ENCODE results near the gene SNX5.

Gene SNX5

GRCh38 chr20:17938871-17939619 is 29.5 kb downstream of the SNX5 start:
- peak; percentile 32 for DNase-seq

DNA sequence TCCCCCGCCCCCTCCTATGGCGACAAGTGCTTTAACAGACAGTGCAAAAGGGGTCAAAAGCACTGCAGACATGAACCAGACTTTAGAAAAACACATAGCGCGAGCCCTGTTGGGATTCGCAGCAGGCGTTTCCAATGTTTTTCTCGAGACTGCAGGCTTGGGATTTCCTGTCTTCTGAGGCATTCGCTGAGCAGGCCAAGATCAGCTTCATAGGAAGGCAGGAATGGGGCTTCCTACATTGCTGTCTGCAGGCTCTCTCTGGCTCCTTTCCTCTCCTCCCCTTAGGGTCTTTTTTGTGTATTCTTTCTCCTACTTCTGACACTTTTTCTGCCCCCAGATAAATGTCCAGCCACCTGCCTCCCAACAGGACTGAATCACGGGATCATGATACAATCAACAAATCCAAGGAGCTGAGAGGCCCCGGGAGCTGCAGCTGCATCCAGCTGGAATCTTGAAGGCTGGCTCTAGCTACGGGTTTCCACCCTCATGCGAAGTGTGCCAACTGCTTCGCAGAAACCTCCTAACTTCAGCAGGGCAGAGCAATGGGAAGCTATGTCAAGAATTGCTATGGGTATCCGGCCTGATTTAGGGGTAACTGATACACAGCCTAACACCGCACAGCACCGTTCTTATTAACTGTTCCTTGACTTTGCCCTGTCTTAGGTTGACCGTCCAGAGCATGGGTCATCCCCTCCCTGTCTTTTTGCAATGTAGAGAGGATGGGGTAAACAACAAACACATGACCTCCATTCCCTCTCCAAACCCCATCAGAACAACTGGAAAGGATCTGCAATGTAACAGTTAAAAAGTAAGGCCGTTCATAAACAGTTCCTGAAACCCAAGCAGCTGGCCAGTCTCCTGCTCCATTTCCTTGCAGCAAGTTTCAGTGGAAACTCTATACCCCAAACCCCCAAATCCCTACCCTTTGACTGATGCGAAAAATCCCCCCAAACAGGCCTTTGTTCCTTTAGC is 31.5 kb downstream of the SNX5 start:
- DNase-seq: no peak

DNA sequence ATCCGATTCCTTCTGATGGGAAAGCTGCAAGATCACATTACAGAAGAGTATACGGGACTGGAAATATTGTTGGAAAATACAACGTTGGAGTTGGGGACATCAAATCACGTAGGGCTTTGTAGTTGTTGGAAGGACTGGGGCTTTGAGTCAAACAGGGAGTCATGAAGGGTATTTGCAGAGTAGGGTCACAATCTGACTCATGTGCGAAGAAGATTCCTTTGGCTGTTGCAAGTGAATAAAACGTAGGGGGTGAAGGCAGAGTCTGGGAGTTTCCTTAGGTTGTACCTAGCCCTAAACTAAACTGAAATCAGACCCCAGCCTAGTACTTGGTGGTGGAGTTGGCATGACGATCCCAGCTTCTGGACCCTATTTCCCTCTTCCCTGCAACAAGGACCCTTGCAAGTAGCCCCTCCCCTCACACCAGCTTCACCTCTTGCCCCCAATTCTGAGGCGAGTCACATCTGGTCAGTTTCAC is 32.3 kb downstream of the SNX5 start:
- DNase-seq: no peak

DNA sequence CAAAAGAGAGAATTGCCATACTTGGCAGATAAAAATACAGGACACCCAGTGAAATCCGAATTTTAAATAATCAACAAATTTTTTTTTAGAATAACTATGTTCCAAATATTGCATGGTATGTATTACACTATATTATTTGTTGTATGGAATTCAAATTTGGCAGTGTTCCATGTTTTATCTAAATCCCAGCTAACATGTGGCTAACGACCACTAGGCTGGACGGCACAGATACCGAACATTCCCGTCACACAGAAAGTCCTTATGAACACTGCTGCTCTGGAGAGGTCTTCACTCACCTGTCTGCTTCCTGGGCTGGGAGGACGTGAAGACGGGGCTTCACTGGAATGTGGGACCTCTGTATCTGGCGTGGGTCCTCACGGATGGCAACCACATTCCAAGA is 32.8 kb downstream of the SNX5 start:
- DNase-seq: no peak

DNA sequence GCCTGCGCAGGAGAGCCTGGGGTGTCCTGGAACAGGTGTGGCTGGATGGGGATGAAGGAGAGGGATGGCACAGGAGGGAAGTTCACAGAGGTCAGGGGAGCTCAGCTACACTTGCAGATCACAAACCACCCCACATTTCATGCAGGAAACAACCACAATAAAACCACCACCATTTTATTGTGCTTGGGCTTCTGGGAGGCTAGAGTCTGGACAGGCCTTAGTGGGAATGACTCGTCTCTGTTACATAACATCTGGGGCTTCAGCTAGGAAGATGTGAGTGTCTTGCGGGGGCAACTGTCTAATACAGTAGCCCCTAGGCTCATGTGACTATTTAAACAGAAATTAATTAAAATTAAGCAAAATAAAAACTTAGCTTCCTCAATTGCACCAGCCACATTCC is 33.4 kb downstream of the SNX5 start:
- no peak for DNase-seq

- no peak for DNase-seq
These were observed 34.3 kb downstream of the SNX5 start for GRCh38 chr20:17934141-17934862.

- no peak for DNase-seq
These were observed 34.9 kb downstream of the SNX5 start for GRCh38 chr20:17933711-17934110.

- no peak for DNase-seq
These were observed 35.5 kb downstream of the SNX5 start for GRCh38 chr20:17933121-17933520.

DNA sequence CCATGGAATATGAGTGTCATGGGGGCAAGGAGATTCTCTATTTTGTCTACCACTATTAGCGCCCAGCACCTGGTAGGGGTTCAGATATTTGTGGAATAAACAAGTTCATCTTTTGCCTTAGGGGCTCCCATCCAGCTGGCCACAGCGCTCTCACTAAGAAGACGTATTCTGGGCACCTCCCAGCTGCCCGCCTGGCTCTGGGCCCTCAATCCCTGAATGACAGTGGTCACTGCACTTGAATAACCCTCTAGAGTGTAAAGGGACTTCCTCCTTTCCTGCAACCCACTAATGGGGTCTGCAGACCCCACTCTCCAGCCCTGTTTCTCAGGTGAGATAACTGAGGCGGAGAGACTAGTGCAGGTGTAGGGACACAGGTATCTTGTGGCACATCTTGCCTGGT is 36.2 kb downstream of the SNX5 start:
- DNase-seq: no peak

GRCh38 chr20:17931513-17931912 is 37.1 kb downstream of the SNX5 start:
- no peak for DNase-seq

- DNase-seq: no peak
These were observed 39.8 kb downstream of the SNX5 start for GRCh38 chr20:17928633-17929311.

DNA sequence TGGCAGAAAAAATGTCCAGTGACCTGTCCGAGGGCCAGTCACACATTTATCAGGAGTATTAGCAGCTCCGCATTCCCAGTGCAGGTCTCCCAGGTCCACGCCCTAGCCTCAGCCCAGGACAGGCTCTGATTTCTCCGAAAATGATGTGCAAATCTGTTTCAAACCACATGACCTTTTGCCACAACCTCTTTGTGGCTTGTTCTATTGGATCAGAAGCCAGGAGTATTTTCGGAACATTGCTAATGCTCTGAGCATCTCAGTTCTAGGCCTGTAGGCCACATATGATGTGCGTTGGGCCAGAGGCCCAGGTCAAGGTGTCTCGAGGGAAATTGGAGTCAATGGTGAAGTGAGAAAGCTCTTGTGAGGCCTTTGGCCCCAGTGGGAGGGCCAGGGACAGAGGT is 40.4 kb downstream of the SNX5 start:
- no peak for DNase-seq

- no peak for DNase-seq
These were observed 42.7 kb downstream of the SNX5 start for GRCh38 chr20:17925940-17926300.

DNA sequence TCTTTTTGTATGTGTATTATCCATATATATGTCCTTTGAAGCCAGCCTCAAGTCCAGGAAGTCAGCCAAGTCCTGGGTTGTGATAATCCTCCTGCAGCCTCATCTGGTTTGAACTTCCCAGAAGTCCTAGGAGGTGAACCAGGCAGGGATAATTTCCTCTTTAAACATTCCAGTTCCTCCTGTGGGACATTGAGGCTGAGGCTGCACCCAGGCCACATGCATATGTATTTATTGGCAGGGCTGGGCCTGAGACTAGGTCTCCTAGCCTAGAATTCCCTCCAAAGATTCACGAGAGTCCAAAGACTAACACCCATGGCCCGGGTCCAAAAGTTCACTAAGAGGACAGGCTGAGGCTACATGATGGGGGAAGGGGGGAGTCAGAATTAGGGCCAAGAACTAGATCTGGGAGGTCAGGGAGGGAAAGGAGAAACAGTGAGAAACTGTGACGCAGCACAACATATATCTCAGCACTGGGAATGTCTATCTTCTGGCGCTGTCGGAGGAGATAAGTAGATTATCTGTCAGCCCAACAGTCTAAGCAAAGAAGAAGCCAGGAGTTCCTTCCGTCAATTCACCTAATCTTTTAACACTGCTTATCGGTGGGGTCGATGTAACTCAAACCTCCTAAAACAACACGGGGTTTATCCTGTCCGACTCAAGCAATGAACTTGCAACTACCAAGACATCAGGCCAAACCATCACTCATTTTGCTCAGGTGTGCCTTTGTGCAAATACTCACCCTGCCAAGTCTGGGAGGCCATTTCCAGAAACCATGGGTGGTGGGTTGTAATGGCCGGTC is 43.3 kb downstream of the SNX5 start:
- no peak for DNase-seq

DNA sequence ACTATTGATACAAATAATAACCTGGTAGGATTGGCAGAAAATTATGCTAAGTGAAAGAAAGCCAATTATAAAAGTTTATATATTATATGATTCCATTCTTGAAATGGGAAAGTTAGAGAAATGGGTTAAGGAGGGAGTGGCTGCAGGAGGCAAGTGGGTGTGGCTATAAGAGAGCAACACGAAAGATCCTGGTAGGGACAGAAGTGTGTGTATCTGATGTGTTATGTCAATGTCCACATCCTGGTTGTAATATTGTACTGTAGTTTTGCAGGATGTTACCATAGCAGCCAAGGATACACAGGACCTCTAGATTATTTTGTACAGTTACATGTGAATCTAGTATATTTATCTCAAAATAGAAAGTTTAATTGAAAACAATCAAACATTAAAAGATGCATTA is 46.8 kb downstream of the SNX5 start:
- DNase-seq: no peak

DNA sequence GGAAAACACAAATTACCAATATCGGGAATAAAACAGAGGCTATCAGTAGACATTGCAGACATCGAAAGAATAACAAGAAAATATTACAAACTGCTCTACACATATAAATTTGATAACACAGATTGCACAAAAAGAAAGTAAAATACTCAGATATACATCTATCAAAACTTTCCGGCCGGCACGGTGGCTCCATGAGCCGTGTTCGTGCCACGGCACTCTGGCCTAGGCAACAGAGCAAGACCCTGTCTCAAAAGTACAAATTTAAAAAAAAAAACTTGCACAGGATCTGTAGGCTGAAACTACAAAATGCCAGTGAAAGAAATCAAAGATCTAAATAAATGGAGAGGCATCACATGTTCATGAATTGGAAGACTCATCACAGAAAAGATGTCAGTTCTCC is 49.4 kb downstream of the SNX5 start:
- no peak for DNase-seq

DNA sequence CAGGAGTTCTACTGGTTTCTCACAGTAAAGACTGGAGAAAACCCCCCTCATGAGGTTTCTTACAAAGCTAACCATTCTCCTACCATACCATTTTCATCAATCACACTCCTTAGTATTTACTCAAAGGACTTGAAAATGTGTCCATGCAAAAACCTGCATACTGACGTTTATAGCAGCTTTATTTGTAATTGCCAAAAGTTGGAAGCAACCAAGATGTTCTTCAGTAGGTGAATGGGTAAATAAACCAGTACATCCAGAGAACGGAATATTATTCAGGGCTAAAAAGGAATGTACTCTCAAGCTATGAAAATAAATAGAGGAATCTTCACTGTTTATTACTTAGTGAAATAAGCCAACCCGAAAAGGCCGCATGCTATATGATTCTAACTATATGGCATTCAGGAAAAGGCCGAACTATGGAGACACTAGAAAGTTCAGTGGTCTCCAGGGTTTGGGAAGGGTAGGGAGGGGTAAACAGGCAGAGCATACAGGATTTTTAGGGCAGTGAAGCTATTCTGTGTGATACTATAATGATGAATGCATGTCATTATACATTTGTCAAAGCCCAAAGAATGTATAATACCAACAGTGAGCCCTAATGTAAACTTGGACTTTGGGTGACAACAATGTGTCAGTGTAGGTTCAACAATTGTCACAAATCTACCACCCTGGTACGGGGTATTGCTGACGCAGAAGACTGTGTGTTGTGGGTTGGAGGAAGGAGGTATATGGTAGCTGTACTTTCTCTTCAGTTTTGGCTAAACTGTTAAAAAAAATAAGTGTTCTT is 50.6 kb downstream of the SNX5 start:
- no peak for DNase-seq

DNA sequence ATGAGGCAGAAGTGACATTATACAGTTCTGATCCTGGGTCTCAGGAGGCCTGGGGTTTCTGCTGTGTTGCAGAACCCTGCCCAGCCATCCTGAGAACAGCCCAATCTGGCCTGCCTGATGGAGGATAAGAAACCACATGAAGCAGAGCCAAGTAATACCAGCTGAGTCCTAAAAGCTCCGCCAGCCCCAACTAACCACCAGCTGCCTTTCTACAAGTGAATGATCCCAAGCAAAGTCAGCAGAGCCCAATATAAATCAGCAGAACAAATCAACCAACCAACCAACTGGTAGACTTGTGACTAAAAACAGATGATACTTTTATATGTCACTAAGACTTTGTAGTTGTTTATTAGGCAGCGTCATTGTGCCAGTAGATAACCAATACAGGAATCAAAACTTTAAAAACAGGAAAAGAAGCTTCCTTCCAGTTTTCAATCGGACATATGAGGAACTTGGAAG is 52.1 kb downstream of the SNX5 start:
- DNase-seq: no peak

- no peak for DNase-seq
These were observed 53.6 kb downstream of the SNX5 start for GRCh38 chr20:17914957-17915356.

GRCh38 chr20:17912916-17913315 is 55.7 kb downstream of the SNX5 start:
- no peak for DNase-seq

- DNase-seq: no peak
These were observed 56.7 kb downstream of the SNX5 start for GRCh38 chr20:17911927-17912326.
